ENCODE results near the gene EXOC3L1.
A peak's percentile ranks its signal among the peaks of the same experiment; 100 is the strongest.

EXOC3L1 gene

DNA sequence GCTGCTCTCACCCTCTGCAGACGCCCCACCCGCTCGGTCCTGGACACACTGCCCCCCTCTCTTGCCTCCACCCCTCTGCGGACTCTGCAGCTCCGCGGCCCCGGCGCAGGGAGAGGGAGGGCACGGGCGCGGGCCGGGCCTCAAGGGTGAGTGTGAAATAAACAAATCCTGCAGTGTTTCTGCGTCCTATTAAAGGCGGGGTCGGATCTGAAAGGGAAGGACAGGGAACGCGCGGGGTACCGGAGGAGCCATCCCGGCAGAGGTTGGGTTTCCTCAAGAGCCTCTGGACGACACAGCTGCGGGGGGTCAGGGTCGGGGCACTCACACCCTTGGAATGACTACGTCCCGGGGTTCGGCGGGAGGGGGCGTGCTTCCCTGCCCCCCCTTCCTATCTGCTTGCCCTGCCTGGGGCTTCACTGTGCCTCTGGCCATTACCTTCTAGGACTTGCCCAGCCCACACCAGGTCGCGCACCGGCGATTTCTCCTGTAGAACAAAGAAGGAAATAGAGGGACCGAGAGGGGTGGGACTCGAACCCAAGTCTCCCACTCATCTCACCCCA lies 25.9 kb downstream of the EXOC3L1 start:
- no peak overlapping the region for H3K4me3 ChIP-seq (ENCODE audit: low read depth, low read length)
- in situ Hi-C loops (cut with HindIII; ENCODE audit: low pct_ligation_motif_present, low sequenced_read_pairs), result no loop called here
- TF ChIP-seq, protein P1, sequence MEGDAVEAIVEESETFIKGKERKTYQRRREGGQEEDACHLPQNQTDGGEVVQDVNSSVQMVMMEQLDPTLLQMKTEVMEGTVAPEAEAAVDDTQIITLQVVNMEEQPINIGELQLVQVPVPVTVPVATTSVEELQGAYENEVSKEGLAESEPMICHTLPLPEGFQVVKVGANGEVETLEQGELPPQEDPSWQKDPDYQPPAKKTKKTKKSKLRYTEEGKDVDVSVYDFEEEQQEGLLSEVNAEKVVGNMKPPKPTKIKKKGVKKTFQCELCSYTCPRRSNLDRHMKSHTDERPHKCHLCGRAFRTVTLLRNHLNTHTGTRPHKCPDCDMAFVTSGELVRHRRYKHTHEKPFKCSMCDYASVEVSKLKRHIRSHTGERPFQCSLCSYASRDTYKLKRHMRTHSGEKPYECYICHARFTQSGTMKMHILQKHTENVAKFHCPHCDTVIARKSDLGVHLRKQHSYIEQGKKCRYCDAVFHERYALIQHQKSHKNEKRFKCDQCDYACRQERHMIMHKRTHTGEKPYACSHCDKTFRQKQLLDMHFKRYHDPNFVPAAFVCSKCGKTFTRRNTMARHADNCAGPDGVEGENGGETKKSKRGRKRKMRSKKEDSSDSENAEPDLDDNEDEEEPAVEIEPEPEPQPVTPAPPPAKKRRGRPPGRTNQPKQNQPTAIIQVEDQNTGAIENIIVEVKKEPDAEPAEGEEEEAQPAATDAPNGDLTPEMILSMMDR (IDR thresholded peaks at IDR 0.05; ENCODE audit: low read depth, low read length, missing control alignments), result no peak
- no peak overlapping the region for H3K27ac ChIP-seq
- no peaks in the 10 kb centered on the region for H3K36me3 ChIP-seq (replicated peaks)
- peaks cover 47% of the 10 kb centered on the region for H3K27me3 ChIP-seq (replicated peaks)
- no peak for DNase-seq

DNA sequence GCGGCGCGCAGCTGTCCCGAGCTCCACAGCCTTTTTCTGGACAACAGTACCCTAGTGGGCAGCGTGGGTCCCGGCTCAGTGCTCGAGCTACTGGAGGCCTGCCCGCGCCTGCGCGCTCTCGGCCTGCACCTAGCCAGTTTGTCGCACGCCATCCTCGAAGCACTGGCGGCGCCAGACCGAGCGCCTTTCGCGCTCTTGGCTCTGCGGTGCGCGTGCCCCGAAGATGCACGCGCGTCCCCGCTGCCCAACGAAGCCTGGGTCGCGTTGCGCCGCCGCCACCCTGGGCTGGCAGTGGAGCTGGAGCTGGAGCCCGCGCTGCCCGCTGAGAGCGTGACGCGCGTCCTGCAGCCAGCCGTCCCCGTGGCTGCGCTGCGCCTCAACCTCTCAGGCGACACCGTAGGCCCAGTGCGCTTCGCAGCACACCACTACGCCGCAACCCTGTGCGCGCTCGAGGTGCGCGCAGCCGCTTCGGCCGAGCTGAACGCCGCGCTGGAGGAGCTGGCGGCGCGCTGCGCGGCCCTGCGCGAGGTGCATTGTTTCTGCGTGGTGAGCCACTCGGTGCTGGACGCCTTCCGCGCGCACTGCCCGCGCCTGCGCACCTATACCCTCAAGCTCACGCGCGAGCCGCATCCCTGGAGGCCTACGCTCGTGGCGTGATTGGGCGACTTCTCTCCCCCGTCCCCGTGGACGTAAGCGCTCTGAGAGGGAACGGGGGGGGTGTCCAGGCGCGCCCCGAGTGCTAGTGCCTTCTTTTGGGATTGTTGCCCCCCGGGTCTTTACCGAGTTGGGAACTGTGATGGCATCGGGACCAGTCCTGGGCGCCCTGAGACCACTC lies 26.6 kb downstream of the EXOC3L1 start:
- in situ Hi-C loops (cut with HindIII; ENCODE audit: low pct_ligation_motif_present, low sequenced_read_pairs), result no loop called here
- peaks cover 47% of the 10 kb centered on the region for H3K27me3 ChIP-seq (replicated peaks)
- H3K4me3 ChIP-seq (ENCODE audit: low read depth, low read length), result no peak overlapping the region
- TF ChIP-seq, protein P1 (IDR thresholded peaks at IDR 0.05; ENCODE audit: low read depth, low read length, missing control alignments), result no peak
- no peak overlapping the region for H3K27ac ChIP-seq
- H3K36me3 ChIP-seq (replicated peaks), result no peaks in the 10 kb centered on the region
- no peak for DNase-seq

DNA sequence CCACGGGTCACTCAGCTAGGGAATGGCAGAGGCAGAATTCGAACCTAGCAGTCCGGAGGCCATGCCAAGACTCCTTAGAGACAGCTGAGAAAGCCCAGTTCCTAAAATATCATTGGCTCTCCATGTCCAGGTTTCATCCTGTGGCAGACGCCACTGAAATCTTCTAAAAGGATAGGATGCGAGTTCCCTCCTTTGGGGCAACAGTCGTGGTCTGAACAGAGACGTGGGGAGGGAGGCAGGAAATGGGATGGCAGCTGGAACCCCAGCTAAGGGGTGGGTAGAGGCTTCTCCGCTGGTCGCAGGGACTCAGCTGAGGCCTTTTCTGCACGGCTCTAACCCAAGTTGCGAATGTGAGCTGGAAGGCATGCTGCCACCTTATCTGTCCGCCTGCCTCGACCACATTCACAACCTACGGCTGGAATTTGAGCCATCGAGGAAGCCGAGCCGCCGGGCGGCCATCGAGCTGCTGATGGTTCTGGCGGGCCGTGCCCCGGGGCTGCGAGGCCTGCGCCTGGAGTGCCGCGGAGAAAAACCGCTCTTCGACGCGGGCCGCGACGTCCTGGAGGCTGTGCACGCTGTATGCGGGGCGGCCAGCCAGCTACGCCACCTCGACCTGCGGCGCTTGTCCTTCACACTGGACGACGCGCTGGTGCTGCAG lies 27.3 kb downstream of the EXOC3L1 start:
- TF ChIP-seq, protein P1 (IDR thresholded peaks at IDR 0.05; ENCODE audit: low read depth, low read length, missing control alignments), result no peak
- in situ Hi-C loops (cut with HindIII; ENCODE audit: low pct_ligation_motif_present, low sequenced_read_pairs), result no loop called here
- Histone ChIP-seq H3K27ac (no peak overlapping the region), H3K4me3 (ENCODE audit: low read depth, low read length) (no peak overlapping the region), H3K36me3 (replicated peaks) (no peaks in the 10 kb centered on the region), H3K27me3 (replicated peaks) (peaks cover 47% of the 10 kb centered on the region)
- DNase-seq, result no peak

DNA sequence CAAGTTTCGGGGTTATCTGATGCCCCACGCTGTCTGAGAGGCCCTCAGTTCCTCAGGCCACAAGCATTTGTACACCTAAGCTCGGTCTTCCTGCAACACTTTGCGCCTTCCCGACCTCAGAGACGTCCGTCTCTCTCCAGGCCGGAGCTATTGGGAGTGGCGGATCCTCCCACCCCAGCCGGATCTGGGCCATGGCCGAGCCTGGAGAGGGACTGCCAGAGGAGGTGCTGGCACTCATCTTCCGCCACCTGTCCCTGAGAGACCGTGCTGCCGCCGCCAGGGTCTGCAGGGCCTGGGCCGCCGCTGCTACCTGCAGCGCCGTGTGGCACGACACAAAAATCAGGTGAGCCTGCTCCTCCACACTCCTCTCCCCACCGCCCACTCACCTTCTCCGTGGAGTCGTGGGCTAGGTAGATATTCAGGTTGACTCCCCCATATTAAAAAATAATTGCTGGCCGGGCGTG lies 28.3 kb downstream of the EXOC3L1 start:
- Histone ChIP-seq H3K27ac (no peak overlapping the region), H3K4me3 (ENCODE audit: low read depth, low read length) (no peak overlapping the region), H3K36me3 (replicated peaks) (no peaks in the 10 kb centered on the region), H3K27me3 (replicated peaks) (peaks cover 37% of the 10 kb centered on the region)
- no peak for DNase-seq
- TF ChIP-seq, protein P1 (IDR thresholded peaks at IDR 0.05; ENCODE audit: low read depth, low read length, missing control alignments), result no peak
- in situ Hi-C loops (cut with HindIII; ENCODE audit: low pct_ligation_motif_present, low sequenced_read_pairs), result no loop called here

DNA sequence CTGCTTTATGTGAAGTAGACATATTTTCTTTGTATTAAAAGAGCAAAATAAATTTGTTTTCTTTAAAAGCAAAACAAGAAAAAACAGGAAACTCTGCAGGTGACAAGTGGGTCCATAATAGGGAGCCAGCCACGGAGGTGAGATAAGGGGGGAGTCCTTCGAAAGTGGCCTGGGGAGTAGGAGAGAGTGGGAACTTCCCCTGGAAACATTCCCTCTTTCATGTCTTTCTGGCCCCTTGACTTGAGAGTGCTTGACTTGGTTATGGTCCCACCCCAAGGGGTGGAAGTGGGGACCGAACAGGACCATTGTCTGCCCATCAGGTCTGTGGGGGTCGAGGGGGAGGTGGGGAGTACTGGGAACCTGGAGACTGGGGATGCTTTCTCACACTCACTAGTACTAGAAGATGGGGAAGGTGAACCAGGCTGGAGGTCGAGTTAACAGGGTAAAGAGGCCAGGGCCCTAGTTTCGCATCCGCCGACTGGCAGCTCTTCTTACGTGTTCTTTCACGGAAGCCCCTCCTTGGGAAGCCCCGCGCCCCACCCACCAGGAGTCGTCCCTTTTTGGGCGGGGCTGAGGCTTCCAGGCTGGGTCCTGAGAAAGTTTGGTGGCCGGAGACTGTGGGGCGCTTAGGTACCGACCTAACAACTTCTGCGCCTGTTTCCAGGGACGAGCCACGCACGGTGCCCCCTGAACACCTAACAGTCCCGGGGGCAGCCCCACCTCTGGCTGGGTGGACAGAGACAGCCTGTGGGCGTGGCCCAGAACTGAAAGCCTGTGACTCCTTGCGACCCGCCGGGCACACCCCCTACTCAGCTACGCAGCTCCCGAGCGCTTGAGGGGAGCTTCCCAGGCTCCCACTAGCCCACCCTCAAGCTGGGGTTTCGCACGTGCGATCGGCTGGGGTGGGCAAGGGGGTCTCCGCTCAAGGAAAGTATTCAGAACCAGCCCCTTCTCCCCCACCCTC lies 31.0 kb downstream of the EXOC3L1 start:
- peaks cover 20% of the 10 kb centered on the region for H3K27me3 ChIP-seq (replicated peaks)
- in situ Hi-C loops (cut with HindIII; ENCODE audit: low pct_ligation_motif_present, low sequenced_read_pairs), result no loop called here
- H3K27ac ChIP-seq, result no peak overlapping the region
- peak overlapping the region; percentile 80 for H3K4me3 ChIP-seq (ENCODE audit: low read depth, low read length)
- H3K36me3 ChIP-seq (replicated peaks), result no peaks in the 10 kb centered on the region
- DNase-seq, result no peak
- TF ChIP-seq, protein P1 (IDR thresholded peaks at IDR 0.05; ENCODE audit: low read depth, low read length, missing control alignments), result no peak

All from brain microvascular endothelial cell (primary cell).